GM12875 (cell line): Measurements from ENCODE around the gene RTN4RL2.

ENCODE experiments used
- H3K4me3 ChIP-seq: one replicate; pipeline ENCODE4 v1.5.1; 2011; ENCODE audit warnings: low read depth, low read length, control low read depth
- CTCF ChIP-seq: IDR thresholded peaks from 2 replicates; pipeline ENCODE4 v1.5.1; 2011; ENCODE audit warnings: low read depth, mild to moderate bottlenecking, control low read depth, inconsistent platforms, low read length, moderate library complexity, borderline replicate concordance; ENCODE audit not compliant: insufficient read depth

Gene RTN4RL2

GRCh38 chr11:57502870-57503269, 42.5 kb downstream of the RTN4RL2 start:
- no peak for TF ChIP-seq CTCF
- H3K4me3 ChIP-seq, result no peak overlapping the region

GRCh38 chr11:57504511-57504910, 44.2 kb downstream of the RTN4RL2 start:
- TF ChIP-seq CTCF, result no peak
- H3K4me3 ChIP-seq, result no peak overlapping the region

GRCh38 chr11:57506522-57506921, 46.2 kb downstream of the RTN4RL2 start:
- no peak for TF ChIP-seq CTCF
- no peak overlapping the region for H3K4me3 ChIP-seq

- TF ChIP-seq CTCF, result no peak
- no peak overlapping the region for H3K4me3 ChIP-seq
Measured at GRCh38 chr11:57508341-57509170, 48.2 kb downstream of the RTN4RL2 start.

- no peak overlapping the region for H3K4me3 ChIP-seq
- no peak for TF ChIP-seq CTCF
Measured at GRCh38 chr11:57511741-57512430, 51.6 kb downstream of the RTN4RL2 start.

- H3K4me3 ChIP-seq, result no peak overlapping the region
- no peak for TF ChIP-seq CTCF
Measured at GRCh38 chr11:57512646-57513451, 52.5 kb downstream of the RTN4RL2 start.
